RWPE1 (cell line): ENCODE data around the gene LILRB5.
"Not testable (repeated sequence)": the region's sequence is repeated elsewhere in the genome, so short reads cannot be mapped to it uniquely, and the experiment has no call there.

Experiments used
- CTCF ChIA-PET: fragments of 350-600 bp; sonication (Branson Sonifier 250); formaldehyde crosslinking; extraction: SDS; loops from one replicate; lab custom pipeline; 2021; lab: Yijun Ruan, JAX
- POLR2A ChIA-PET: fragments of 400-600 bp; formaldehyde crosslinking; extraction: SDS; loops from one replicate; lab custom pipeline; 2020; ENCODE audit warnings: antibody characterized with exemption; ENCODE audit not compliant: low non-redundant PET; lab: Yijun Ruan, JAX
- DNase-seq: peaks from one replicate; pipeline ENCODE4 v3.0.0; 2012; ENCODE audit warnings: low spot score
- H3K27ac ChIP-seq: fragments of 450-650 bp; 2 replicates; pipeline ENCODE4 v1.5.1; 2017
- CTCF ChIP-seq: fragments of 450-650 bp; conservative IDR thresholded peaks from 2 replicates; pipeline ENCODE4 v1.5.1; 2017; ENCODE audit warnings: low read depth, mild to moderate bottlenecking

Gene LILRB5

GRCh38 chr19:54218960-54219661, 38.0 kb downstream of the LILRB5 start:
- TF ChIP-seq CTCF: no peak
- H3K27ac ChIP-seq: no peak overlapping the region
- ChIA-PET POLR2A (no interaction called here), CTCF (no interaction called here)
- DNase-seq: no peak

GRCh38 chr19:54218259-54218658, 38.8 kb downstream of the LILRB5 start:
- no peak for DNase-seq
- ChIA-PET POLR2A (no interaction called here), CTCF (no interaction called here)
- no peak overlapping the region for H3K27ac ChIP-seq
- no peak for TF ChIP-seq CTCF

GRCh38 chr19:54217517-54218247, 39.4 kb downstream of the LILRB5 start:
- H3K27ac ChIP-seq, DNase-seq, POLR2A ChIA-PET, CTCF ChIA-PET: not testable (repeated sequence)

GRCh38 chr19:54216869-54217268, 40.2 kb downstream of the LILRB5 start:
- TF ChIP-seq CTCF: no peak
- no peak overlapping the region for H3K27ac ChIP-seq
- ChIA-PET POLR2A (no interaction called here), CTCF (no interaction called here)
- DNase-seq: no peak

GRCh38 chr19:54214734-54215133, 42.3 kb downstream of the LILRB5 start:
- POLR2A ChIA-PET, DNase-seq, H3K27ac ChIP-seq, CTCF ChIA-PET: not testable (repeated sequence)

- H3K27ac ChIP-seq, CTCF ChIA-PET, POLR2A ChIA-PET, DNase-seq: not testable (repeated sequence)
Measured at GRCh38 chr19:54214217-54214616, 42.9 kb downstream of the LILRB5 start.

GRCh38 chr19:54211235-54211634, 45.8 kb downstream of the LILRB5 start:
- TF ChIP-seq CTCF: no peak
- POLR2A ChIA-PET: no interaction called here
- peak overlapping the region; percentile 85 for H3K27ac ChIP-seq
- CTCF ChIA-PET: no interaction called here
- DNase-seq: no peak

- peak overlapping the region; percentile 85 for H3K27ac ChIP-seq
Measured at GRCh38 chr19:54209811-54210494, 47.1 kb downstream of the LILRB5 start.

More at GRCh38 chr19:54209811-54210494, 47.1 kb downstream of the LILRB5 start:
- TF ChIP-seq CTCF: no peak
- ChIA-PET POLR2A (interaction anchor here (0.7 kb wide), 1 partner anchor 9 kb away, joined by 3 read pairs; the partner anchor contains the start of gene RPS9), CTCF (no interaction called here)
- peak; percentile 92 for DNase-seq
